Suppressor macrophage treated with lipopolysaccharide for 1 hour (primary cell): Measurements from ENCODE around the gene BCL2.
"Not testable (repeated sequence)": the region's sequence is repeated elsewhere in the genome, so short reads cannot be mapped to it uniquely, and the experiment has no call there.

Experiments used
- DNase-seq, 3 donors: peaks; one replicate each; pipeline ENCODE4 v3.0.0-alpha.2; 2020 to 2022

Gene BCL2

DNA sequence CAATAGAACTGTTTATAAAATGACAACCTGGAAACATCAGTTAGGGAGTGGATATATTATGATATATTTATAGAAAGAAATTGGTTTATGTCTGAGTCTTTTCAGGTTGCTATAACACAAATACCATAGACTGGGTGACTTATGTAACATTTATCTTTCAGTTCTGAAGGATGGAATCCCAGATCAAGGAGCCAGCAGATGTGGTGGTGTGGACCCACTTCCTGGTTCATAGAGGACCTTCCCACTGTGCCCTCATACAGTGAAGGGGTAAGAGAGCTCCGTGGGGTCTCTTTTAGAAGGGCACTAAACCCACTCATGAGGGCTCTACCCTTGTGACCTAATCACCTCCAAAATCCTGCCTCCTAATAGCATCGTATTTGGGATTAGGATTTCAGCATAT, 86.7 kb downstream of the BCL2 start:
- no peak for DNase-seq

DNA sequence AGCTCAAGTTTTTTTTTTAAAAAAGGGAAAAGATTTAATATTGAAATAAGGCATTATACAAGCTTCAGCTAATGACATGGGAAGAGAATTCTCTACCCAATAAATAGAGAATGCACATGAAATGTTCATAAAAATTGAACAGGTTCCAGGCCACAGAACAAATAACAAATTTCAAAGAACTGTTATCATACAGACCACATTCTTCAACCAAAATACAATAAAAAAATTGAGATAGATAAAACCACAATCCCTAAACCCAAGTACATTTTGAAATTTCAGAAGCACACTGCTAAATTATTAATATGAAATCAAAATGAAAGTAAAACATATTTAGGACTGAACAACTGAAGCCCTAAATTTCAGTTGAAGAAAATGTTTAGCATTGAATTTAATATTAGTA, 89.6 kb downstream of the BCL2 start:
- no peak for DNase-seq

GRCh38 chr18:63225434-63225833, 94.1 kb downstream of the BCL2 start:
- DNase-seq, result no peak

DNA sequence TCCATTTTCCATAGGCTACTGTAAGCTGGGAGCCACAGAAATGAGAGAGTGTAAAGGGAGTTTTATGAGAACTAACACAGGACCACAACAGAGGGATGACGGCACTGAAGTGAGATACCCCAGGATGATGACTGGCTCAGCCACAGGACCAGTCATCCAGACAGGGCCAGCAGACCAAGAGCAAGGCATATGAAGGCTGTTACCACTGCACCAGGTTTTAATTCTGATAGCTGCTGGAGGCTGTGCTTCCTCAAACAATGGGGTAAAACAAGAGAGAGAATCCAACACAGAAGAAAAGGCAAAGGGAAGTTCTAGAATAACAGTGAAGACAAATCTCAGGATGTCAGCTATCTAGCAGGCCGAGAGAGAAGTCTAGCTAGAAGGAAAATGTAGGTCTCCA, 94.9 kb downstream of the BCL2 start:
- DNase-seq, result peak; percentile 68 to 73 (median 72)

GRCh38 chr18:63223837-63224236, 95.7 kb downstream of the BCL2 start:
- peak in 2 of 3 donors; percentile 33 to 41 for DNase-seq

GRCh38 chr18:63220903-63221302, 98.7 kb downstream of the BCL2 start:
- no peak for DNase-seq

- no peak for DNase-seq
These were observed 101.1 kb downstream of the BCL2 start for GRCh38 chr18:63218472-63218871.

DNA sequence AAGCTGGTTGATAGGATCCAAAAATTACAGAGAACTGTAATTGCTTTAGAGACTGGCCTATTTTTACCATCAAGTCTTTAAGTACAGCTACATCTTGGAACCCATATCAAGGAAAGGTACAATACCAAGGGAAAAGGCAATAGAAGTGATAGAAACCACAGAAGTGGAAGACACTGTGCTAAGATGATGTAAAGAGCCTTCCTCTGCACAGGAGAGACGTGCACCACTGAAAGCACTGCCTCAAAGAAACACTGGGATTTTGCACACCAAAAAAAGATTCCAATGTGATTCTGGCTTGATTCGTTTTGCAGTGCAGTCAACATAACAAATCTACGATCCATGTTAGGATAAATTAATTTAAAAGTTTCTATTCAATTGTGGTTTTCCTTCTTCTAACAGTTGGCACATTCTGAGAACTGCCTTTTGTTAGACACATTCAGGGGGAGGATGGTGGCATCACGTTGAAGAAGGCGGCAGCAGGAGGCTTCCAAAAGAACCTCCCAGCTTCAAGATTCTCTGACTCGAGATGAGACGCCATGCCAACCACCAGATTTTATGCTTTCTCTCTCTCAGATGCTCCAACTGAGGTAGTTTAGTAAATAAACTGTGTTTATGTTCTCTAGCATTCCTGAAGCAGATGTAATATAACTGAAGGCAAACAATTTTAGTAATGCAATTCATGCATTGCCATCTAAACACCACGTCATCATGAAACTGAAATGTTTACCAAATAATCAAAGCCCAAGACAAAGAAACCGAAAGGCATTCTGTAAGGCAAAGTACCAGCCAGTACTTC, 102.9 kb downstream of the BCL2 start:
- no peak for DNase-seq

DNA sequence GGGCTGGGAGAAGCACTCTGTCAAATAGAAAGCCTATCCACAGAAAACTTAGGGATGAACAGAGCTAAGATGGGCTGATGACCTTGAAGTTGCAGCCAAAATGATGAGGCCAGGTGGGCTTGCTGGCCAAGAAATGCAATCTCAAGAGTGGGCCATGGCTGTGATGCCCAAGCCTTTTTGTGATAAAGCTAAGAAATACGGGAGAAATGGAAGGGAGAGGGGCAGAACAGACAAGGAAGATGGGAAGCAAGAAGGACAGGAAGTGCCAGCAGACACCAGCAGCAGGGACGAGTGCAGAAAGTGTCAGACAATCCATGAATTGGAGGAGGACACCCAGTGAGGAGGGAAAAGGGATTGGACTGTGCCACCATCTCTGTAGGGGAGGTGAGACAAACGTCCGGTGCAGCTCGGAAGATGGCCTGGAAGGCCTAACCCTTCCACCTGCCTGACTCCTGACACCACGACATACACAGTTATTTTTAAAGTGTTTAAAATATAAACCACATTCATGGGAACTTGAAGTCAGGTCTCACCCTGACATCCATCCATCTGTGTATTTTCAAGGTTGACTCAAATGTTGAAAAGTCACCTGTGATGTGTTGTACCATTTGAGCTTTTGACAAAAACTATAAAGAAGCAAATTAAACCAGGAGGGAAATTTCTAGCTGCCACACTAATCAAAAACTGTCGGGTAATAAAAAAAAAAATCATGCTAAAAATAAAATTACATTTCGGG, 105.5 kb downstream of the BCL2 start:
- no peak for DNase-seq

DNA sequence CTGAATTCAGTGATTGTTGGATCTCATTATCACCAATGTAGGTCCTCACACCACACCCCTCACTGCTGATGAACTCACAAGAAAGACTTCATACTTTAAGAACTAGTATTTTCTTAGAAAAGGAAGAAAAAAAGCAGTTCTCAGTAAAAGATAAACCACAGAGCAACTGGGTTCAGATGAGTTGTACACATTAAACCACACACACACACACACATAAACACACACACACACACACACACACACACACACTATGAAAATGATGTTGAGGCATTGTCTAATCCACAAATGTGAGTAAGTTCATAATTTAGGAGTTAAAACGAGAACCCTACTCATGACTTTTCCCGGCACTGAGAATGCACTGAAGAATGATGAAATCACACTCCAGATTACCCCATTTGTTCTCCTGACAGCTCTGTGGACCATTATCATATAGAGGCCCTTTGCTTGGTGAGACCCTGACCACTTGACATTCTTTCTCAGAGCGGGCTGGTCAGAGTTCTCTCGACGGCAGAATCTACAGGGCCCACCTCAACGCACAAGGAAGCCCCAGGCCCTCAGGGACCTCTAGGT, 106.2 kb downstream of the BCL2 start:
- peak; percentile 48 to 80 (median 71) for DNase-seq

DNA sequence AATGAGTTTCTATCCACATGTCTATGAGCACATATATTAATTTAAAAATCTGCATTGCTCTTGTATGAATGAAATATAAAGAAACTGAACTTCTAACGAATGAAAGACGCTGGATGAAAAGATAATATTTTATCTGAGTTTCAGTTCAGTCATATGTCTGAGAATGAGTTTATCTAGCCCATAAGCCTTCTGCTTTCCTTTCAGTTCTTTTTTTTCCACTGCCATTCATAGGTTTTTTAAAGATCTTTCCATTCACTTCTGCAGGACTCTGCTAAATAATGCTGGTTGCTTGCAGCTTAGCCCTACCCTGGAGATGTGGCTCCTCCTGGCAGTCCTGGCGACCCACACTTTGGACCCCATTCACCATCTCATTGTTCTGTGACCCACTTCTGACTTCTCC, 109.0 kb downstream of the BCL2 start:
- no peak for DNase-seq

GRCh38 chr18:63208676-63209075, 110.9 kb downstream of the BCL2 start:
- DNase-seq, result no peak

DNA sequence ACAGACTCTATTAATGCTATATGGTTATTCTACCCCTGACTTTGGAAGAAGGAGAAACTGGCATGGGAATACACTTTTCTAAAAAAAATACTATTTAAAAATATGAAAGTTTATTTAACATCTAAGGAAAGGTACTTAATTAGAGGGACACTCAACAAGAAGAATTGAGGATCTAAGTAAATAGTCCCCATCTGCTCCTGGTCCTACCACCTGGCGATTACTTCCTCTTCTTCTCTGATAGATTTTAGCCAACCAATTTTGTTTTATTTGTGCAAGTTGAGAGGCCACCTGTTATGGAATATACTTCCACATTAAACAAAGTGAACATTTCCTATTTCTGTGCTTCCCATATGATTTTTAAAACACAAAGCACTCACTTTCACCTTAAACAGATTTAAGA, 111.7 kb downstream of the BCL2 start:
- DNase-seq, result no peak

- DNase-seq, result no peak
These were observed 112.3 kb downstream of the BCL2 start for GRCh38 chr18:63207143-63207790.

GRCh38 chr18:63206433-63207142, 113.0 kb downstream of the BCL2 start:
- DNase-seq, result no peak

DNA sequence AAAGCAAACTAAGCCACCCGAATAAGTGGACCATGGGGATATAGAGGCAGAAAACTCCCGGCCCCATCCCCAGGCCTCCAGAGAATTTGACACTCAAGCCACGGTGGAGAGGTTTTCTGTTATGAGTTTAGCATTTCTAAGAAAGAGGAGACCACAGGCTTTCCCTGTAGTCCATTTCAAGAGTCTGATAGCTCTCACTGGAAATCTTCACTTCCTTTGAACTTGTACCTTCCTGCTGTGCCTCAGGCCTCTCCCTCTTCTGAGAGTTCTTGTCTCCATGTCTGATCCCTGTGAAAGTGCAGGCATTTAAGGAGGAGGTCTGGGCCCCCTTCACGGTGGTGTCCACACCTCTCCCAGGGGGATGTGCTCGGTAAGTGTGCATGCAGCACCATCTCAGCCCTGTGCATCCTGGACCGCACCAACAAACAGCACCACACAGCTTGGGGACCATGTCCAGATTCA, 113.7 kb downstream of the BCL2 start:
- DNase-seq, result no peak

GRCh38 chr18:63203497-63203896, 116.1 kb downstream of the BCL2 start:
- DNase-seq, result no peak

- no peak for DNase-seq
These were observed 116.7 kb downstream of the BCL2 start for GRCh38 chr18:63202828-63203227.

GRCh38 chr18:63201456-63201855, 118.1 kb downstream of the BCL2 start:
- not testable (repeated sequence) for DNase-seq

DNA sequence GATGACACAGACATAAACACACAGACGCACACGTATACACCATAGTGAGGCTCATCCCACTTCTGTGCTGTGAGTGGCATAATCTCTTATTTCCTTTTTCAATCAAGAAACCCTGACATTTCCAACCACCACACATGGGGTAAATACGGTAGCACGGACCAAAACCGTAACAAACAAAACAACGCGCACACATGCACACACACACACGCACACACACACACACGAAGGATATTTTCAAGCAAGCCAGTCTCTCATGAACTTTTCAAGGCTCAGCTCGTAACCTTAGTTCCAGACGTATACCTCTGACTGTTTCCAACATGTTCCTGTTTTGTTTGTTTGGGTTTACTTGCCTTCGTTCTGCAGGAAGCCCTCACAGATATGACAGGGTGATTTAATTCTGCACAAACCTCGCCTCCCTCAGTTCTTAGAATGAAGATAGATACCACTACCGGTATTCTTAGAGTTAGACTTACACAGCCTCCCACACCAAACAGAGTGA, 119.8 kb downstream of the BCL2 start:
- peak; percentile 30 to 48 (median 48) for DNase-seq

GRCh38 chr18:63198868-63199742, 120.5 kb downstream of the BCL2 start:
- DNase-seq, result no peak
